ENCODE data around the gene RNLS. TPM values are rescaled to one million over a fixed set of nuclear protein-coding genes. Genes with fewer than 3 reads are reported as not detected.
A peak's percentile ranks its signal among the peaks of the same experiment; 100 is the strongest.

Gene RNLS
- polyA plus RNA-seq, 6 donors from 2014 or later = 4.1 to 7.3 (median 5.0) TPM

GRCh38 chr10:88474884-88475844, 108.0 kb downstream of the RNLS start:
- peaks cover 0 to 7% of the 10 kb centered on the region in 2 donors for H3K36me3 Mint-ChIP-seq
- H3K27me3 Mint-ChIP-seq = no peaks in the 10 kb centered on the region
- peaks cover 0 to 7% (median 0%) of the 10 kb centered on the region in 7 donors for H3K9me3 Mint-ChIP-seq
- DNase-seq (no peak), ATAC-seq (ENCODE audit: low read depth in 2 of 2) (no peak)
- H3K4me3 Mint-ChIP-seq = no peak overlapping the region
- H3K27ac Mint-ChIP-seq = peak overlapping the region in 1 of 6 donors; percentile 30
- H3K4me1 Mint-ChIP-seq = no peaks in the 10 kb centered on the region

- Mint-ChIP-seq H3K4me1 (no peaks in the 10 kb centered on the region), H3K4me3 (no peak overlapping the region), H3K9me3 (peaks cover 0 to 7% (median 0%) of the 10 kb centered on the region in 7 donors), H3K27me3 (no peaks in the 10 kb centered on the region), H3K36me3 (peaks cover 0 to 7% of the 10 kb centered on the region in 2 donors), H3K27ac (no peak overlapping the region)
- DNase-seq = no peak
- ATAC-seq (ENCODE audit: low read depth in 2 of 2) = no peak
Measured at GRCh38 chr10:88473989-88474883, 108.9 kb downstream of the RNLS start.

- no peaks in the 10 kb centered on the region for H3K4me1 Mint-ChIP-seq
- DNase-seq = no peak
- peaks cover 0 to 7% of the 10 kb centered on the region in 2 donors for H3K36me3 Mint-ChIP-seq
- no peak for ATAC-seq (ENCODE audit: low read depth in 2 of 2)
- no peak overlapping the region for H3K27ac Mint-ChIP-seq
- H3K9me3 Mint-ChIP-seq = peaks cover 0 to 7% (median 0%) of the 10 kb centered on the region in 7 donors
- H3K4me3 Mint-ChIP-seq = no peak overlapping the region
- H3K27me3 Mint-ChIP-seq = no peaks in the 10 kb centered on the region
Measured at GRCh38 chr10:88472540-88472939, 110.6 kb downstream of the RNLS start.

DNA sequence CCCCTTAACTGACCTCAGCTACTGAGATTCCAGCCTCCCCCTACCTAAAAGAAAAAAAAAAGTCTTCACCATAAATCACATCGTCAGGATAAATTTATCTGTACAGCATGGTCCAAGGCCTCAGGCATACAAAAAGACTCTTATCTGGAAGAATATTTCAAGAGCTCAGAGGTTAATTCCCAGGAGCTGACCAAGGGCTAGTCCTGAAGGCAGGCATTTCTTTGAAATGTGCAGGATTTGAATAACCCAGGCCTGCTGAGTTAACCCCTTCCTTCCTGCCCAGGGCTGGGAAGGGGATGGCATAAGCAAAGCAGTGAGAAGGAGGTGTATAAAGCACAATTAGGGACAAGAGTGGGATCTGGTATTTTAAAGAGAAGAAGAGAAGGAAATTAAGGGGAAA, 111.2 kb downstream of the RNLS start:
- H3K27ac Mint-ChIP-seq = peak overlapping the region in 1 of 6 donors; percentile 14
- no peak overlapping the region for H3K4me3 Mint-ChIP-seq

DNA sequence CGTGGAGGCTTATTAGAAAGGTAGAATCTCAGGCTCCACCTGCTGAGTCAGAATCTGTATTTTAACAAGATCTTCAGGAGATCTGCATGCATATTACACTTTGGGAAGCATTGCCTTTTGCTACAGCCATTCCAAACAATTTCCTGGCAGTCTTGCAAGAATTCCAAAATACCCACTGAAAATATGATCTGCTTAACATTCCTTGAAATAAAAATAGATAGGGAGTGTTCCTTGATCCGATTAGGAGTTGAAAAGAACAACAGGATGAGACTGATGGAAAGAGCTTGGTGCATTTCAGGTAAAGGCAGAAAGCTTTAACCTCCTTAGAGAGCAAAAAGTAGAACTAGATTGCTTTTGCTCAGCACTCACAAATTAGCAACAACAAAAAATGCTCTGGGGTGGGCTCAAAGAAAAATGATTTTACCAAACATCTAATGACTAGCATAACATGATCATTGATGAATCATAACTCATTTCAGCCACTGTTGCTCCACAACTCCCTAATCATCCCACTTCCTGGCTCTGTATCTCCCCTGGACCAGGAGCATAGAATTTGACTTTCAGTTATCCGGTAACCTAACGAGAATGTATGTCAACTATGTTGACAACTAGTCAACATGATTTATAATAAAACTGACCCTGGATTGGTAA, 115.2 kb downstream of the RNLS start:
- Mint-ChIP-seq H3K4me1 (no peaks in the 10 kb centered on the region), H3K4me3 (no peak overlapping the region), H3K9me3 (peaks cover 0 to 7% (median 0%) of the 10 kb centered on the region in 7 donors), H3K27ac (no peak overlapping the region), H3K36me3 (peaks cover 0 to 12% of the 10 kb centered on the region in 2 donors), H3K27me3 (no peaks in the 10 kb centered on the region)
- ATAC-seq (ENCODE audit: low read depth in 2 of 2) (no peak), DNase-seq (no peak)

More for the DNA sequence above, 111.2 kb downstream of the RNLS start:
- H3K4me1 Mint-ChIP-seq = no peaks in the 10 kb centered on the region
- H3K36me3 Mint-ChIP-seq = peaks cover 0 to 7% of the 10 kb centered on the region in 2 donors
- DNase-seq = no peak
- ATAC-seq (ENCODE audit: low read depth in 2 of 2) = no peak
- no peaks in the 10 kb centered on the region for H3K27me3 Mint-ChIP-seq
- peaks cover 0 to 7% (median 0%) of the 10 kb centered on the region in 7 donors for H3K9me3 Mint-ChIP-seq

DNA sequence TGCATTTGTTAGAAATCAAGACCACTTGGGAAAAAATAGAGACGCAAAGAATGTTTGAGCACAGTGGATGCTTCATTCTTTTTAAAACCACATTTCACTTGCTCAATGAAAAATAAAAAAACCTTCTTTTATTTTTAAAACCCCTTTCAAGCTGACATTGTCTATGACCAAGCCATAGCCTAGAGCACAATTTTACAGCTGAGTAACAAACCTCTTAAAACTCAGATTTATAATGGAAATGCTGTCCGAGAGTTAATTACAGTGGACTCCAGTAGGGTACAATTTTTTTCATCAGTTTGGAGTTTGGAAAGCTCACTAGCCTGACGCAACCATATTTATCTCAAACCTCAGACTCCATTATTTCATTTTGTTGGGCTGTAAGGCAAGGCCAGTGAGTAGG, 116.3 kb downstream of the RNLS start:
- peaks cover 0 to 6% (median 0%) of the 10 kb centered on the region in 7 donors for H3K9me3 Mint-ChIP-seq
- H3K36me3 Mint-ChIP-seq = peaks cover 0 to 7% of the 10 kb centered on the region in 2 donors
- H3K4me3 Mint-ChIP-seq = no peak overlapping the region
- no peak overlapping the region for H3K27ac Mint-ChIP-seq
- DNase-seq = no peak
- no peak for ATAC-seq (ENCODE audit: low read depth in 2 of 2)
- H3K27me3 Mint-ChIP-seq = no peaks in the 10 kb centered on the region
- H3K4me1 Mint-ChIP-seq = no peaks in the 10 kb centered on the region

- peaks cover 0 to 5% of the 10 kb centered on the region in 2 donors for H3K36me3 Mint-ChIP-seq
- H3K27ac Mint-ChIP-seq = peak overlapping the region in 1 of 6 donors; percentile 12
- H3K4me3 Mint-ChIP-seq = no peak overlapping the region
- no peaks in the 10 kb centered on the region for H3K9me3 Mint-ChIP-seq
- DNase-seq (no peak), ATAC-seq (ENCODE audit: low read depth in 2 of 2) (no peak)
- H3K27me3 Mint-ChIP-seq = no peaks in the 10 kb centered on the region
- no peaks in the 10 kb centered on the region for H3K4me1 Mint-ChIP-seq
Measured at GRCh38 chr10:88465765-88466164, 117.4 kb downstream of the RNLS start.

GRCh38 chr10:88463811-88464210, 119.3 kb downstream of the RNLS start:
- no peak for DNase-seq
- Mint-ChIP-seq H3K36me3 (peaks cover 0 to 5% of the 10 kb centered on the region in 2 donors), H3K27ac (no peak overlapping the region), H3K4me3 (no peak overlapping the region), H3K27me3 (no peaks in the 10 kb centered on the region), H3K4me1 (no peaks in the 10 kb centered on the region), H3K9me3 (no peaks in the 10 kb centered on the region)
- no peak for ATAC-seq (ENCODE audit: low read depth in 2 of 2)

- Mint-ChIP-seq H3K4me3 (no peak overlapping the region), H3K27me3 (no peaks in the 10 kb centered on the region), H3K9me3 (peaks cover 0 to 2% (median 0%) of the 10 kb centered on the region in 7 donors), H3K36me3 (peaks cover 0 to 5% of the 10 kb centered on the region in 2 donors), H3K4me1 (peaks cover 0 to 6% (median 0%) of the 10 kb centered on the region in 3 donors), H3K27ac (no peak overlapping the region)
- ATAC-seq (ENCODE audit: low read depth in 2 of 2) (no peak), DNase-seq (no peak)
Measured at GRCh38 chr10:88461426-88461825, 121.7 kb downstream of the RNLS start.

GRCh38 chr10:88459530-88459929, 123.6 kb downstream of the RNLS start:
- H3K4me3 Mint-ChIP-seq = no peak overlapping the region
- H3K4me1 Mint-ChIP-seq = peaks cover 0 to 6% (median 0%) of the 10 kb centered on the region in 3 donors
- no peak for DNase-seq
- peaks cover 0 to 5% of the 10 kb centered on the region in 2 donors for H3K36me3 Mint-ChIP-seq
- H3K27ac Mint-ChIP-seq = no peak overlapping the region
- ATAC-seq (ENCODE audit: low read depth in 2 of 2) = no peak
- H3K27me3 Mint-ChIP-seq = no peaks in the 10 kb centered on the region
- H3K9me3 Mint-ChIP-seq = peaks cover 0 to 2% (median 0%) of the 10 kb centered on the region in 7 donors

DNA sequence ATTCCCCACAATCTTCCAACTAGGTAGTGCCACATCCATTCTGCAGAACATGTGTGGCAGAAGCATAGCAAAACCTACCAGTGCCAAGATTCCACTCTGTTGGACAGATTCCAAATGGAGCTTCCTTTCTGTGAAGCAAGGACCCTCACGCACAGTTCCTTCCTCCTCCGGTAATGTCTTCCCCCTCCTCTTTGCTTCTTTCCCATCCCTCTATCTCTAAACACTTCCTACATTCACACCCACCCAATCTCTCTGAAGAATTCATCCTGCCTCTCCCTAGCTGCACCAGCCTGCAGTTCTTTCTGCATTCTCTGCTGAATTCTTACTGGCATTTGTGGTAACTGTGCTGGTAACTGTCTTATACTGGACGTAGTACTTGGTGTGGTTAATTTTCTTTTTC, 124.9 kb downstream of the RNLS start:
- DNase-seq = no peak
- H3K9me3 Mint-ChIP-seq = peaks cover 0 to 4% (median 0%) of the 10 kb centered on the region in 7 donors
- no peak for ATAC-seq (ENCODE audit: low read depth in 2 of 2)
- peaks cover 0 to 6% (median 0%) of the 10 kb centered on the region in 3 donors for H3K4me1 Mint-ChIP-seq
- H3K36me3 Mint-ChIP-seq = no peaks in the 10 kb centered on the region
- peak overlapping the region in 2 of 6 donors; percentile 1 to 79 for H3K27ac Mint-ChIP-seq
- no peak overlapping the region for H3K4me3 Mint-ChIP-seq
- H3K27me3 Mint-ChIP-seq = no peaks in the 10 kb centered on the region

- Mint-ChIP-seq H3K4me3 (peak overlapping the region in 1 of 8 donors; percentile 1), H3K9me3 (peaks cover 0 to 4% (median 0%) of the 10 kb centered on the region in 7 donors), H3K27me3 (no peaks in the 10 kb centered on the region), H3K27ac (peak overlapping the region in 1 of 6 donors; percentile 22), H3K4me1 (peaks cover 0 to 6% (median 0%) of the 10 kb centered on the region in 3 donors), H3K36me3 (no peaks in the 10 kb centered on the region)
- ATAC-seq (ENCODE audit: low read depth in 2 of 2) (no peak), DNase-seq (no peak)
Measured at GRCh38 chr10:88457660-88458059, 125.5 kb downstream of the RNLS start.

- Mint-ChIP-seq H3K4me1 (peaks cover 0 to 6% (median 0%) of the 10 kb centered on the region in 3 donors), H3K27me3 (no peaks in the 10 kb centered on the region), H3K4me3 (no peak overlapping the region), H3K27ac (no peak overlapping the region), H3K36me3 (no peaks in the 10 kb centered on the region), H3K9me3 (peaks cover 0 to 4% (median 0%) of the 10 kb centered on the region in 7 donors)
- DNase-seq (no peak), ATAC-seq (ENCODE audit: low read depth in 2 of 2) (no peak)
Measured at GRCh38 chr10:88456730-88457129, 126.4 kb downstream of the RNLS start.
